GM19328 (cell line): ENCODE data around the gene DENND1C.
"Not testable (repeated sequence)": the region's sequence is repeated elsewhere in the genome, so short reads cannot be mapped to it uniquely, and the experiment has no call there.

Experiments
- ATAC-seq: cut with Tn5 transposase; IDR thresholded peaks from one replicate; pipeline ENCODE4 v1.9.1; 2021; ENCODE audit warnings: mild to moderate bottlenecking, moderate library complexity; ENCODE audit not compliant: unreplicated experiment

The DENND1C gene

DNA sequence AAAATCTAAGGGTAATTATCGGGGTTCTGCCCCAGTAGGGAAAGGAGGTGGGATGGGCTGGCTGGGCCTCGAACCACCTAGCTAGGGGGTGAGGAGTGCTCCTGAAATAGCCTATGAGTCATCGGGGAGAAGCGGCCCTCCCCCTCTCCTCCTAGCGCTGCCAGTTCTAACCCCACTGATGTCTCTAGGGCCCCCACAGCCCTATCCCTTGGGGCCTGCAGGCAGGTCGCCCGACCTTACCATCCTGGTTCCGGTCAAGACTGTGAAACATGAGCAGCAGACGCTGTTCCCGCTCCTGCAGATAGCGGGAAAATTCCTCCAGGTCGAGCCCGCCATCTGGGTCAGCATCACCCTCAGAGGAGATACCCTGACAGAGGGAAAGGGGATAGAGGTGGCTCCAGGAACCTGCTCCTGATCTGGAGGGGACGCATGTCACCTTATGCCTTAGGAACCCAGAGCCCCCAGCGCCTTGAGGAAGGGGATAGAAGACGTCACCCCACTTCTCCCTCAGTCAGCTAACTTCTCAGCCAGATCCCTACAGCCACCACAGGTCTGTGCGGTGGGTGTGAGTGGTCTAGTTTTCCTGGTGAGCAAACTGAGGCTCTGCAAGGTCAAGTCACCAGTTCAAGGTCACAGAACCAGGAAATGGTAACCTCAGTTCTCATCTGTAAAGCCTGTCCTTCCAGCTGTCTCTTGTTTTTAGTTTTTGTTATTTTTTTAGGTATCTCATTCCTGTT is 23.5 kb downstream of the DENND1C start:
- ATAC-seq = no peak

DNA sequence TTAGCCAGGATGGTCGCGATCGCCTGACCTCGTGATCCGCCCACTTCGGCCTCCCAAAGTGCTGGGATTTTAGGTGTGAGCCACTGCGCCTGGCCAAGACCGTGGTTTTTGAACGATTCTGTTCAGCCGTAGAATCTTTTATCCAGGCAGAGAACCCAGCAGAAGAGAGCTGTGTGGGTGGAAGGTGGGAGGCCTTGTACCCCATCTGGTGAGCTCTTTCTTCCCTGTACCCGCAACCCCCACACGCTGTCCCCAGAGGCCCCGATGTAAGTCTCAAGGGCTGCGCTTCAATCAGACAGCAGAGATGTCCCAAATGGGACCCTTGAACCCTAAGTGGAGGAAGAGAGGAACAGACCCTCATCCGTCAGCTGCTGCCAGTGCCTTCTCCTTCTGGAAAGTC is 25.7 kb downstream of the DENND1C start:
- ATAC-seq = no peak

DNA sequence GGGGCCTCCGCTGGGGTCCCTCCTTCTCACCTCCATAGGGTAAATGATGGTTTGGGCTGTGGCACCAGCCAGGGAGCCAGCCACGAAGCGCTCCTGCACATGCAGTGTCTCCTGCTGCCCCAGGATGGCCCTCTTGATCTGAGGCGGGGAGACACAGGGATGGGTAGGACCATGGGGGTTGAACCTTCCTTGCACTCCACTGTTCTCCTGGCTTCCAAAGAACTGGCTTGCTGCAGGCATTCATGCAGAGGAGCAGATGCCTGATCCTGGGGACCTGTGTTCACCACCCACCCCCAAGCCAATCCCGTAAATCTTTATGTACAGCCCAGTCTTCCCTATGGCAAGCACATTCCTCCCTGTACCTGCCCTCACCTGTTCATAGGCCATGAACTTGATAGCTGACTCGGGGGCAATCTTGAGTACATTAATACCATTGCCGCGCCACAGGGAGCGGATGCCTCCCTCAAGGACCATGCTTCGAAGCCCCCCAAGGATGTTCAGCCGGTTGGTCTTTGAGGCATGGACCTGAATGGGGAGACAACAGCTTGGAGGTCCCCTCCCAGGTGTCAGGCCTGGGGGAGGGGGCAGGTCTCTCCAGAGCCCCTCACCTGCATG is 27.5 kb downstream of the DENND1C start:
- no peak for ATAC-seq

DNA sequence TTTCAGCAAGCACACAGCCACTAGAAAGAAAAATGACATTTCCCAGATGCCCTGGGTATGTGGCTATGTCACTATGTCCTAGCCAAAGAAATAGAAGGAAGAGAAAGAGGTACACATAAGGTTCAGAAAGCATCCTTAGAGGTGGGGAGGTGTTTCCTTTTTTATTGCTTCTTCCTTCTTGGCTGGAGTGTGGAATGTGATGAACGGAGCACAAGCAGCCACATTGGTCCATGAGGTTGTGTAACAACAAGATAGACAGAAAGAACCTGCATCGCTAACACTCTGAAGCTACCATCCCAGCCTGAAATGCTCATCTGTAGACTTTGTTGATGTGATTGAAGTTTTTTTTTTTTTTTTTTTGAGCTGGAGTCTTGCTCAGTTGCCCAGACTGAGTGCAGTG is 28.7 kb downstream of the DENND1C start:
- ATAC-seq = no peak

DNA sequence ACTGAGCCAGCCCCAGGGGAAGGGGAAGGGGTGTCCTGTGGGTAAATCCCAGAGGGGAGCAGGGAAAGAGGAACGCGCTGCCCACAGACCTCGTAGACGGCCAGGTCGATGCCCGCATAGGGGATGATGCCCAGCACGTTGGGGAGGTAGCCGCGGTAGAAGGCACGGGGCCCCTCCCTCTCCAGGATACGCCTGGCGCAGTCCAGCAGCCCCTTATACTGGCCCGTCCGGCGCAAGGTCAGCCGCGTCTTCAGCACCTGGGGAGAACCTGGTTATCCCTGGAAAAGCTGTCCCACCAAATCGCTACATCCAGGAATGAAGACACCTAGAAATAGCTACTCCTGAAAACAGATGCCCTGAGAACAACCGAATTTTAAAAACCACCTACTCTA is 29.4 kb downstream of the DENND1C start:
- no peak for ATAC-seq

DNA sequence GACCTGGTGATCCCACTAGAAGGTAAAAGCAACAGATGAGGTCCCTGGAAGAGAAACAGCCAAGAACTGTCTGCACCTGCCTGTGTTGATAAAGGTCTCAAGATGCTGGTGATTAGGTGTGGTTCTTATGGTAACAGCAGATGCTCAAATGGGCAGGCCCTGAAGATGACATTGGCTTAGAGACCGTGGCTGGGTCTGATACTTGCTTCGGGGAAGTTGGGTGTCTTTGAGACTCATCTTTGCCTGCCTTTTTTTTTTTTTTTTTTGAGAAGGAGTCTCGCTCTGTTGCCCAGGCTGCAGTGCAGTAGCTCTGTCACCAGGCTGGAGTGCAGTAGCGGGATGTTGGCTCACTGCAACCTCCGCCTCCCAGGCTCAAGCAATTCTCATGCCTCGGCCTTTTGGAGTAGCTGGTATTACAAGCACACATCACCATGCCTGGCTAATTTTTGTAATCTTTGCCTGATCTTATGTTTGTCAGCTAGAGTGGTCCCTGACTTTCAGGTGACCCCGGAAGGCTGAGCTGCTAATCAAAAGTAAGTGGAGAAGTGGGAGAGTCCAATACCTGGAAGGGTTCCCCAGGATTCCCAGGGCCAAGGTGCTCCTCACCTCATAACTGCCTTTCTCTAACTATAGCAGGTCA is 29.9 kb downstream of the DENND1C start:
- ATAC-seq = no peak

DNA sequence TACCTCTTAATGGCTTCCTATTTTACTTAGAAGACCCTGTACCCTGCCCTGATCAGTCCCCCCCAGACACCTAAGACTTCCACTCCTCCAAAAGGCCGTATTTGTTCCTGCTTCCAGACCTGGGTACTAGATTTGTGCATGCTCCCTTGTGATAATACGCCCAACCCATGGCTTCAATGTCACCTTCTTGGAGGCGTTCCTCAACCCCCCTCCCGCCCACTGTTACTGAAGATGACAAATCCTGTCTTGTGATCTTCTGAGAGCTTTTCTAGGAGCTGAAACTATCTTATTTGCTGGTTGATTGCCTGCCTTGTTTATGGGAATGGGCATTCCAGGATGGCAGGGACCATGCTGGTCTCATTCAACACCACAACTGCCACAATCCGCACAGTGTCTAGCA is 31.4 kb downstream of the DENND1C start:
- no peak for ATAC-seq

DNA sequence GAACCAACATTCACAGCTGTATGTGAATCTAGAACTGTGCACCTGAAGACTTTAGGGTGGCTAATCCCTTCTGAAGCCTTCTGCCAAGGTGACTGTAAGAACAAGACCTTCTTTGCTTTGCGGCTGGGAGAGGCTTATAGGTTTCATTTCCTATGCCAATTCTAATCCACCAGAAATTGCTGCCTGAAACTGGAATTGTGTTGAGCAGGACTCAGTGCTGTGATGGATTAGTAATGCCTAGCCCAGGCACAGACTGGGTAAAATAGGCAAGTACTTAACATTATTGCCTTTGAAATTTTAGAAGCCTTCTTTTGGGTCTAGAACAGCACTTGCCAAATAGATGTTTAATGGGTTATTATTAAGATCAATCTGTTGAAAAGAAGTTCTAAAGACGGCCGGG is 33.5 kb downstream of the DENND1C start:
- ATAC-seq = no peak

DNA sequence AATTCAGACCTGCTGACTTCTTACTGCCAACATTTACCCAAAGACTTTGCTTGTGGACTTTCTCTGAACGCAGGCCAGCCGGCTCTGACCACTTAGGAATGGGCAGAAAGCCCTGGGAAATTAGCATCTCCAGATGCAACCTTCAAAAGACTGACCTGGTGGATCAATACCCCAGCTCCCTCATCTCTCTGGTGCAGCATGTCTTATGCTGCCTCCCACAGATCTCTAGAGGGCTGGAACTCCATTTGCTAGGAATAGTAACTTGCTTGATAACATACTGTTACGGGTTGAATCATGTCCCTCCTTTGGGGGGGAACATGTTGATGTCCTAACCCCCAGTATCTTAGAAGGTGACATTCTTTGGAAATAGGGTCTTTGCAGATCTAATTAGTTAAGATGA is 35.1 kb downstream of the DENND1C start:
- no peak for ATAC-seq

DNA sequence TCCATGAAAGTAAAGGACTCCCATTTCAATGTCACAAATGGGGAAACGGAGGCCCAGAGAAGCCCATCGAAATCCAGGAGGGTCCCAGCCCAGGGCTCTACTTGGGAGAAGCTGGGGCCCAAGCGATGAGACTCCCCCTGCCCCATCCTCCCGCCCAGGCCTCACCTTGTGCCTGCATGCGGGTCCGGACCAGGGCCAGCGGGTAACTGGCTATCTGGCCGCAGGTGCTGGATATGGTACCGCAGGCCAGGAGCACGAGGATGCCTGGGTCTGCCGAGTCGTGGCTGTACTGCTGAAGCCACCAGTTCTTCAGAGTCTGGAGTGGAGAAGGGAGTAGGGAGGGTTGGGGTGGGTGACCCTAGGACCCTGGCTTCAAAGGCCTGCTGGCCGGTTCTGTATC is 37.6 kb downstream of the DENND1C start:
- no peak for ATAC-seq

DNA sequence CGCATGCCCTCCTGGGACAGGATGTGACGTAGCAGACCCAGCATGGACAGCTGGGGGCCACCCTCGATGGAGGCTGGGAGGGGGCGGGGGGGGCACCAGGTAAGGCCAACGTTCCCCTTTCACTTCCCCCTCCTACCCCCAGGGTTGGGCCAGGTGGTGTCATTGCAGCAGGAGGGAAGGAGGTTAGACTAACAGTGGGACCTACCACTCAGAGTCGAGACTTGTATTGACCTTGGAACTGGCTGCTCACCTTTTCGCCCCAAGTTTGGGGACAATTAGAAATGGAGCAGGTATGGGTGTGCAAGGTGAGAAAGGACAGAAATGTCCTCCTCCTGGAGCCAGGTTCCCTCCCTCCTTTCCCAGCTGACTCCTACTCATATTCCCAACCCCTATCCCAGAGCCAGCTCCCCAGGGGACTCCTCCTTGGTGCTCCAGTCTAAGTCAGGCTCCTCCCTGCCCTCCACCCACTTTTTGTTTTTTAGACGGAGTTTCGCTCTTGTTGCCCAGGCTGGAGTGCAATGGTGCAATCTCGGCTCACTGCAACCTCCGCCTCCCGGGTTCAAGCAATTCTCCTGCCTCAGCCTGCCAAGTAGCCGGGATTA is 39.4 kb downstream of the DENND1C start:
- ATAC-seq = no peak

DNA sequence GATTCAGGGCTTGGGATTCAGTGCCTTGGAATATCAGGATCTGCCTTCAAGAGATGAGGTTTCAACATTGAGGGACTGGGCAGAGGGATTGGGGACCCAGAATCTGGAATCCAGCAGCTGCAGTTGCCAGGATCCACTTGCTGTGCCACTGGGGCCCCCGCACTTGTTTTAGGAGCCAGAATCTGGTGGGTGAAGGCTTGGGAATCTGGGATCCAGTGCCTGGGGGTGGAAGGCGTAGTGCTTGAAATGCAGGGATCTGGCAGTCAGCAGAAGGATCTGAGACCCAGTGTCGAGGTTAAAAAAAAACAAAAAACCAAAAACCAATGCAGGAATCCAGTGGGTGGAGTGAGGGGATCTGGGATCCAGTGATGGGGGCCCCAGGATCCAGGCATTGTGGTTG is 40.7 kb downstream of the DENND1C start:
- ATAC-seq = no peak

DNA sequence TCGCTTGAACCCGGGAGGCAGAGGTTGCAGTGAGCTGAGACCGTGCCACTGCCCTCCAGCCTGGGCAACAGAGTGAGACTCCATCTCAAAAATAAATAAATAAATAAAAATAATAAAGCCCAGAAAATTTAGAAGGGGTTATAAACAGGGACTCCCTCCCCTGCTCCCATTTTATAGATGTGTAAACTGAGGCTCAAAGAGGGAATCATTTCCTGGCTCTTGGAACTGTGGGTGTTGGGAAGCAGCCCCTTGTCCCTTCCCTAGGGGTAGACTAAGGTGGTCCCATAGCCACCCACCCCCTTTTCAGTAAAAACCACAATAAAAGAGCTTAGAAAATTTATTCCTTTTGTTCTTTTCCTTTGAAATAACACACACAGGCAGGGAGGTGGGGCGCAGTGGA is 41.8 kb downstream of the DENND1C start:
- no peak for ATAC-seq

DNA sequence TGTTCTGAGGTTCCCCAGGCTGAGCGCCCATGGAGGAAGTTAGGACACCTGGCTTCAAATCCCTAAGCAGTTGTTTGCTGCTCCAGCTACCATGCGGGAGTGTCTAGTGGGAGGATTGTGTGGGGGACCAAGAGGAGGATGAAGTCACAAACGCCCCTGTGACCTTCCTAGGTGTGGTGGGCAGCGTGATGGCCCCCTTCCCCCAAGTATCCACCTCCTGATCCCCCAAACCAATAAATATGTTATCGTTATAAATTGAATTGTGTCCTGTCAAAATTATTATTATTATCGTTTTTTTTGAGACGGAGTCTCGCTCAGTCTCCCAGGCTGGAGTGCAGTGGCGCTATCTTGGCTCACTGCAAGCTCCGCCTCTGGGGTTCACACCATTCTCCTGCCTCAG is 47.9 kb downstream of the DENND1C start, which contains the start of gene SLC25A41:
TSS of gene SLC25A41 (minus strand) at position 101 of the 400 bp plus-strand sequence. CDS start at position 31, 70 bp downstream.
- ATAC-seq = no peak

DNA sequence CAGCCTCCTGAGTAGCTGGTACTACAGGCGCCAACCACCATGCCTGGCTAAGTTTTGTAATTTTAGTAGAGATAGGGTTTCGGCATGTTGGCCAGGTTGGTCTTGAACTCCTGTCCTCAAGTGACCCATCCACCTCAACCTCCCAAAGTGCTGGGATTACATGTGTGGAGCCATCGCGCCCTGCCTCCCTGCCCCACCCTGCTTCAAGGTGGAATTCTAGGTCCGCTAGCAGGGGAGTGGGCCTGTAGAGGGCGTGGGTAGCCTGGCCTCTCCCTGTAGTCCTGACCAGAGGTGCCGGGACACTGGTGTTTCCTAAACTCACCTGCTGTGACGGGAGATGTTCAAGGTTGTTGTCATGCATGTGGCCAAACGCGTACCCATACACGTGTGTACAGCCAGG is 48.4 kb downstream of the DENND1C start:
- ATAC-seq = no peak

DNA sequence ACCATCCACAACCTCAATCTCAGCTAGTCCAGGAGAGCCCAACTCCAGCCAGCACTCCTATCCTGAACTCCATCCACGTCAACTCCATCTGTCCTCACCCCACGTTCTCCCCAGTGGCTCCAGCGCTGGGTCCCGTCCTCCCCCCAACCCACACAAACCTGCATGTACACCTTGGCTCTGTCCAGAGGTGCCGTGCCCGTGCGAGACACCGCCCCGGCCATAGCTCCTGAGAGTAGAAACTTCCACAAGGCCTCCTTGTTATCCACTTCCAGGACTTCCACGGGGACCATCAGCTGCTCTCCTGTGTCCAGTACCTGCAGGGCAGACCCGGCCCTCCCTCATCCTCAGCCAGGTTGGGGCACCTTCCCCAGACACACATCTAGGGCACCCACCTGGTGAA is 49.7 kb downstream of the DENND1C start:
- no peak for ATAC-seq

DNA sequence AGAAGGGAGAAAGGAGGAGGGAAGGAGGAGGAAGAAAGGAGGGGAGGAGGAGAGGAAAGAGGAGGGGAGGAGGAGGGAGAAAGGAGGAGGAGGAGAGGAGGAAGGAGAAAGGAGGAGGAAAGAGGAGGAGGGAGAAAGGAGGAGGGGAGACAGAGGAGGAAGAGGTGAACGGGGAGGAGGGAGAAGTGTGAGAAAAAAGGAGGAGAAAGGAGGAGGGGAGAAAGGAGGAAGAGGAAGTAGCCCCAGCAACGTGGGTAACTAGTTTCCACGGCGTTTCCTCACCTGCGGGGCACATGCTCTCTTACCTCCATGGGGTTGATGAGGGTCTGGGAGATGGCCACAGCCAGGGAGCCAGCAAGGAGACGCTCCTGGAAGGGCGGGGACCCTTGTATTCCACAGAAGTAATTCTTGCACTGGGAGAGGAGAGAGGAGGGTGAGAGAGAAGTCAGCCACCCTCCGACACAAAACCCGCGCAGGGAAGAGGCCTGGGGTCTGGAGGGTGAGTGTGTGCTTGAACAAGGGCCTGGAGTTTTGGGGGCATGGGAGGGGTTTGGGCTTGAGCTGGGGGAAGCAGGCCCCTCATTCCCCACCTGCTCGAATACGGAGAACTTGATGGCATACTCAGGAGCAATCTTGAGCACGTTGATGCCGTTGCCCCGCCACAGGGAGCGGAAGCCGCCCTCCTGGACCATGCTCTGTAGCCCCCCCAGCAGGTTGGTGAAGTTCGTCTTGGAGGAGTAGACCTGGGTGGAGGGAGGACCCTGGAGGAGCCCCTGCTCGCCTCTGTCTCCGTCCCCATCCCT is 52.0 kb downstream of the DENND1C start:
- ATAC-seq = no peak

DNA sequence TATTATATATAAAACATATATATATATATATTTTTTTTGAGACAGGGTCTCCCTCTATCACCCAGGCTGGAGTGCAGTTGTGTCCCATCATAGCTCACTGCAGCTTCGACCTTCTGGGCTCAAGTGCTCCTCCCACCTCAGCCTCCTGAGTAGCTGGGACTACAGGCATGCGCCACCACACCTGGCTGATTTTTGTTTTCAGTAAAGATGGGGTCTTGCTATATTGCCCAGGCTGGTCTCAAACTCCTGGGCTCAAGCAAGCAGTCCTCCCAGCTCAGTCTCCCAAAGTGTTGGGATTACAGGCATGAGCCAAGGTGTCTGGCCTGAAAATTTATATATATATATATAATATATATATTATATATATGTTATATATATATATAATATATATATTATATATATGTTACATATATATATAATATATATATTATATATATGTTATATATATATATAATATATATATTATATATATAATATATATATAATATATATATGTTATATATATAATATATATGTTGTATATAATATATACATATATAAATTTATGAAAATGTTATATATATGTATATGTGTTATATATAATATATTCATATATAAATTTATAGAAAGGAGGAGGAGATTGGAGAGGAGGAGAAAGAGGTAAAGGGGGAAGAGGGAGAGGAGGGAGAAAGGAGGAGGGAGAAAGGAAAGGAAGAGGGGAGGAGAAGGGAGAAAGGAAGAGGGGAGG is 52.7 kb downstream of the DENND1C start:
- ATAC-seq = not testable (repeated sequence)

DNA sequence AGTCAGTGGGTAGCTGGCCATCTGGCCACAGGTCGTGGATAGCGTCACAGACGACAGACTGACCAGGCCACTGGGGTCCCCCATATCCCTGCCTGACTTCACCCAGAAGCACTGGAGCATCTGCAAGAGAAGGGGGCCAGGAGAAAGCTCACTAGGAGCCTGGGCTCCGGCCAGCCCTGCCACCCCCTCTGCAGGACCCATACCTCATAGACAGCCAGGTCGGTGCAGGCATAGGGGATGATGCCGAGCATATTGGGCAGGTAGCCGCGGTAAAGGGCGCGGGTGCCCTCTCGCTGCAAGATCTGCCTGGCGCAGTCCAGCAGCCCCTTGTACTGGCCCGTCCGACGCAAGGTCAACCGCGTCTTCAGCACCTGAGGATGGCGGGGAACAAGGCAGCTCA is 54.5 kb downstream of the DENND1C start:
- ATAC-seq = no peak
